Esophagus mucosa (tissue), 1 donor: ENCODE data around the gene LGI4. TPM values are rescaled to one million over a fixed set of nuclear protein-coding genes. Genes with fewer than 3 reads are reported as not detected.
A peak's percentile ranks its signal among the peaks of the same experiment; 100 is the strongest.

Experiments
- ATAC-seq: fragments of 200-7000 bp; cut with Tn5 transposase; one replicate; pipeline ENCODE4 v1.9.1; 2020
- total RNA-seq: library from RNA; stranded (reverse); gene quantifications from one replicate; pipeline ENCODE4 v1.2.4, GENCODE V29; 2023
- donor health status: DM: yes; HTN: yes; CAD: no.

The LGI4 gene
- 1.4 TPM for total RNA-seq

DNA sequence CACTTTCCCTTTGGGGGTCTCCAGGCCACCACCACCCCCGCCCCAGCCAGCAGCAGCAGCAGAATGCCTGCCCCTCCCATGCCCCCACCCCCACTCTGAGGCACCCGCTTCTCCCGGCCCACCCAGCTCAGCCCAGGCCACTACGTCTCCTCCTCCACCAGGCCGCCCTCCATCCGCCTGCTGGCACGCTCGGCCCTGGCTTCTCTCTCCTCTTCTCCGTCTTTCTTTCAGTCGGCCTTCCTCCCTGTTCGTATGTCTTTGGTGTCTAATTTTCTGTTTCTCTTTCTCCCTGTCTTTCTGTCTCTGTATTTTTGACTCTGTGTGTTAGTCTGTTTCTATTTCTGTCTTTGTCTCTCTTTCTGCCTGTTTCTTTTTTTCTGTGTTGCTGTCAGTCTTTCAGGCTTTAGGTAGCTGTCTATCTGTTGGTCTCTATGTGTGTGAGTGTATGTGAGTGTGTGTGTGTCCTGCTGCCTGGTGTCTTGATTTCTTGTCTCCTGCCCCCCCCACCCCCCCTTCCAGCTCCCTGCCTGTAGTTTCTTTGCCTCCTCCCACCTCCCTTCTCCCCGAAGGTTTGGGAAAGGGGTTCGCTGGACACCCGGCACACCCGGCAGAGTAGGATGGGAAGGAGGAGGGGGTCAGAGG lies at the start of gene LGI4:
LGI4 (minus strand) TSS at position 459 of the 642 bp plus-strand sequence; CDS start at position 80, 379 bp downstream.
- no peak for ATAC-seq

DNA sequence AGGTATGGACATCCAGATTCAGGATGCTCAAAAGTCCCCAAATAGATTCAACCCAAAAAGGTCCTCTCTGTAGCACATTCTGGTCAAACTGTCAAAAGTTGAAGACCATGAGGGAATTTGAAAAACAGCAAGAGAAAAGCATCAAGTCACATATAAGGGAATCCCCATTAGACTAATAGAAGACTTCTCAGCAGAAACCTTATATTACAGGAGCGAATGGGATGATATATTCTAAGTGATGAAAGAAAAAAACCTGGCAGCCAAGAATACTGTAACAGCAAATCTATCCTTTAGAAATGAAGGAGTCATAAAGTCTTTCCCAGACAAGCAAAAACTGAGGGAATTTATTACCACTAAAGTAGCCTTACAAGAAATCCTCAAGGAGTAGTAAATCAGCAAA lies 49.4 kb upstream of the LGI4 start:
- ATAC-seq, result no peak

DNA sequence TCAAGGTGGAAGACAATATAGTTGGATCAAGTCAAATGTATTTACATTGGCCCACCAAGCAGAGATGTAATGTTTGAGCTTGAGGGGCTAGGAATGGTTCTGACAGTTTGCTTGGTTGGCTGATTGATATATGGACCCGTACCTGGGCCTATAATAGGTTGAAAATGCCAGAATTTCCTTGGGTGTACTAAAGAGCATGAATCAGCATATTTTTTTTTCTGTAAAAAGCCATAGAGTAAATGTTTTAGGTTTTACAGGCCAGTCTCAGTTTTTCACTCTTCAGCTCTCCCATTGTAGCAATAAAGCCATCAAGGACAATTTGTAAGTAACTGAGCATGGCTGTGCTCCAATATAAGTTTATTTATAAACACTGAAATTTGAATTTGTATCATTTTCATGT lies 46.5 kb upstream of the LGI4 start:
- no peak for ATAC-seq

DNA sequence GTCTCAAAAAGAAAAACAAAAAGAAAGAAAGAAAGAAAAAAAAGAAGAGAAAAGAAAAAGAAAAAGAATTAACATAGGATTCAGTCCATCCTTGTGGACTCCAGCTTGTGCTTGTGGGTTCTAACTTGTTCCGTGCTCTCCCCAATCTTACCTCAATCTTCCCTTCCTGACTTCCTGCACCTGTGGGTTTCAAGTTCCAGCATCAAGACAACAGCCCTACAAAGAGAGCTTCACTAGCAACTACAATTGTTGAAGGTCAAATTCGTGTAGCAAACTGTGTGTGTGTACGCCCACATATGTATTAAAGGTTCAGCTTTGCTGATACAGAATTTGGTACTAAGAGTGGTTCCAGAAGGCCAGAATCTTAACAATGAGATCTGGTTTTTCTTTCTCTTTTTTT lies 45.0 kb upstream of the LGI4 start:
- no peak for ATAC-seq

DNA sequence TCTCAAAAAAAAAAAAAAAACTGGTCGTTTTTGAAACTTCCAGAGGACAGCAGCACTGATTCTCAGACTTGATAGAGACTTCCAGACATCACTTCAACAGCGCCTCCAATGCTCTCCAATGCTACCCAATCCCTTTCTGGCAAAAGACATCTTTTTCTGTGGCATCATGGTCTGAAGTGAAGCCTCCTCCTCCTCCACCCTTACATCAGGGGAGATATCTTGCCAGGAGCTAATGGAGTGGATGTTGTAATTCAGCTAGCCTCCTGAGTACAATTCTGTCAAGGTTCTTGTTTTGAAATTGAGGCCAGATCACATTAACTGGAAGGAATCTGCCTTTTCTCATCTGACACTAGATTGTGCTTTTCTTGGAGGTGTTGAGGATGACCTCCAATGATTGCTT lies 43.8 kb upstream of the LGI4 start:
- ATAC-seq, result no peak

DNA sequence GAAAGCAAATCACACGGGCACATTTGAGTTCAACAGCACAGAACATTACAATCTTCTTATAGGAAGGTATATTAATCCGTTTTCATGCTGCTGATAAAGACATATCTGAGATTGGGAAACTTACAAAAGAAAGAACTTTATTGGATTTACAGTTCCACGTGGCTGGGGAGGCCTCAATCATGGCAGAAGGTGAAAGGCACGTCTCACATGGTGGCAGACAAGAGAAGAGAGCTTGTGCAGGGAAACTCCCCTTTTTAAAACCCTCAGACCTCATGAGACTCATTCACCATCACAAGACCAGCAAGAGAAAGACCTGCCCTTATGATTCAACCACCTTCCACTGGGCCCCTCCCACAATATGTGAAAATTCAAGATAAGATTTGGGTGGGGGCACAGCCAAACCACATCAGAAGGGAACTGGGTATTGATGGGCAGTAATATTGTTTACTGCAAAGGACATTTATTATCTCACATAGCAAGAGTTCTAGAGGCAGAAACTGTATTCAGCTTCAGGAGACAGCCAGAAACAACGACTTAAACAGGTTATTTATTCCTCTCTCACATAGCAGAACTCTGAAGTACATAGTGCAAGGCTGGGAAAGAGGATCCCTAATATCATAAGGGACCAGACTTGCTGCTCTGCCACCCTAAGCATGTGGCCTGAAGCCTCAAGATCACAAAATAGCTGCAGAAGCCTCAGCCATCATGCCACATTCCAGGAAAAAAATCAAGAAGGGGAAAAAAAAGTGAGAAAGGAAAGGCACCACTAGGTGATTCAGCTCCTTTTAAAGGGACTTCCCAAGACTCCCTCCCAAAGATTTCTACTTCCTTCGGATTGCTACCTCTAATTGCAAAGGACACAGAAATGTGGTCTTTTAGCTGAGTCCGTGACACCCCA lies 42.8 kb upstream of the LGI4 start:
- ATAC-seq, result no peak

DNA sequence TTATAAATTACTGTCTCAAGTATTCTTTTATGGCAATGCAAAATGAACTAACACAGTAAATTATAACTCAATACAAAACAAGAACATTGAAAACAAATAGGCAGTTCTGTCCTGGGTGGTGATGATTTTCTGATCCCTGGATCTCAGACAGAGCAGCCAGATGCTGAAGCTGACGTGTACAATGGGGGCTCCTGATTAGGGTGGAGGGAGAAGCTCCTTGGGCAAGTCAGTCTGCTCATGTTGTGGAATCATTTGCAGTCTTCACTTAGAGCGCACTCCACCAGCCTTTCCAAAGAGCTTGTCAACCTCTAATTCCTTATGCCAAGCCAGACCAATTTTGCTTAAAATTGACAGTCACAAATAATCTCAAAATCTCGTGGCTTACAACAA lies 41.3 kb upstream of the LGI4 start:
- ATAC-seq, result no peak

DNA sequence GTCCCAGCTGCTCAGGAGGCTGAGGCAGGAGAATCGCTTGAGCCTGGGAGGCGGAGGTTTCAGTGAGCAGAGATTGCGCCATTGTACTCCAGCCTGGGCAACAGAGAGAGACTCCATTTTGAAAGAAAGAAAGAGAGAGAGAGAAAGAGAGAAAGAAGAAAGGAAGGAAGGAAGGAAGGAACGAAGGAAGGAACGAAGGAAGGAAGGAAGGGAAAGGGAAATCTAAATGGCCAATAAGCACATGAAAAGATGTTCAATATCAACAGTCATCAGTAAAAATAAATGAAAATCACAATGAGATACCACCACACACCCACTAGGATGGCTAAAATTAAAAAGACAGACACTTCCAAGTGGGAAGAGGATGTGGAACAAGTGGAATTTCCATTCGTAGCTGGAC lies 39.4 kb upstream of the LGI4 start:
- no peak for ATAC-seq

DNA sequence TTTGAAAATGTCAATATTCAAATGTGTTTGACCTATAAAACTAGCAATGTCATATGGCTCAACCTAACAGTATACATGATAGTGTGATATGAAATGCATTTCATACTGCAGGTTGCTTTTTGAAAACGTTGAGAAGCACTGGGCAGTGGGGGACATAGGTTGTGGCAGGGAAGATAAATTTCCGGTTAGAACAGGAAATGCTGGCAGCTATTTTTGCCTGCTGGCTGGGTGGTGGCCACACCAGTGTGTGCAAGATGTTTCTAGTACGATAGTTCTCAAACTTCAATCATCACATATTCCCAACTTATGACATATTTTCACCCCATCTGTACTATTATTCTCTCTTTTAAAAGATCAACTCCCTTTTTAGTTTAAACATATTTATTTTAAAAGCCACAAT lies 36.9 kb upstream of the LGI4 start:
- no peak for ATAC-seq

DNA sequence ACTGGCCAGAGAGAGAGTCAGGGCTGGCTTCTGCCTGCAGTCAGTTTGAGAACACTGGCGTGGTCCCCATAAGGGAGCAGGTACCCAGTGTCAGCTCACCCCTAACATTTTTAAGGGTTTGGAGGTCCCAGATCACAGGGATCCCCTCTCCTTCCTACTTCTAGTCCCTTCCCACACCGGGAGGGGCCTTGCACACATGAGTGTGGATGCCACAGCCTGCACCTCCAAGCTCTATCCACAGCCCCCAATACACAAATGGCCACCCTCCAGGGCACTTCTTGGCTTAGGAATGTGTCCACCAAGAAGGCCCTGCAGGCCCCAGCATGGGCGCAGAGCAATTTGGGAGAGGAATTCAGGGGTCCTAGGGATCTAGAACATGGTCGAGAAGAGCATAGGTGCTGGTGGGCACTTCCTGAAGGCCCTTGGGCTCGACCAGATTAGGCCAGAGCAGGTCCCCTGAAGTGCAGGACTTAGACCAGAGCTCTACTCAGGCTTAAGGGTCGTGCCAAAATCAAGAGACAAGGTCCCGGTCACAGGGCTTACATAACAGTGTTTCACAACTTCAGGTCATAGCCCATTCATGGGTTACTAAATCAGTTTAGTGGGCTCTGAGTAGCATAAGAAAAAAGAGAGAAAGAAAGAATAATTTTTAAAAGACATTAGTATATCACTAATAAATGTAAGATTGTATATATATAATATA lies 35.7 kb upstream of the LGI4 start:
- ATAC-seq, result no peak

DNA sequence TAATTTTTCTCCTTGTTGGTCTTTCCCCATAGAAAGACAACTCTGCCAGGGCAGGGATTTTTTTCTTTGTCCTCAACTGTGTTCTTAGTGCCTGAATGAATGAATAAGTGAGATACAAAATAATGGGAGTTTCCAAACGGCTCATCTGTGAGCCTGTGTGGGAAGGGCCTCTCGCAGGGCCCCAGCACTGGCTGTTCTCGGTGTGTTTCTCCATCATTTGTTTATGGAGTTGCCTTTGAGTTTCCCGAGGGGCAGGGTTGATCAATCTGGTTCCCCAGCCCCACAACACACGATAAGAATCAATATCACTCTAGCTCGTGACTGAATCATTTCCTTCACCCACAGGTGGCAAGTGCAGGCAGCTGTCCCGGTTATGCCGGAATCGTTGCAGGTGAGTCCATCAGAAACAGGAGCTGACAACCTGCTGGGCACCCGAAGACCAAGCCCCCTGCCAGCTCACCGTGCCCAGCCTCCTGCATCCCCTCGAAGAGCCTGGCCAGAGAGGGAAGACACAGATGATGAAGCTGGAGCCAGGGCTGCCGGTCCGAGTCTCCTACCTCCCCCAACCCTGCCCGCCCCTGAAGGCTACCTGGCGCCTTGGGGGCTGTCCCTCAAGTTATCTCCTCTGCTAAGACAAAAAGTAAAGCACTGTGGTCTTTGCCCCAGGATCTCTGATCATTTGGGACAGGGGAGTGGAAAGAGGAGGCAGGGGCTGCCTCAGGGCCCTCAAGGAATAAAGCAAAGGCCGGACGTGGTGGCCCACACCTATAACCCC lies 34.5 kb upstream of the LGI4 start:
- no peak for ATAC-seq

DNA sequence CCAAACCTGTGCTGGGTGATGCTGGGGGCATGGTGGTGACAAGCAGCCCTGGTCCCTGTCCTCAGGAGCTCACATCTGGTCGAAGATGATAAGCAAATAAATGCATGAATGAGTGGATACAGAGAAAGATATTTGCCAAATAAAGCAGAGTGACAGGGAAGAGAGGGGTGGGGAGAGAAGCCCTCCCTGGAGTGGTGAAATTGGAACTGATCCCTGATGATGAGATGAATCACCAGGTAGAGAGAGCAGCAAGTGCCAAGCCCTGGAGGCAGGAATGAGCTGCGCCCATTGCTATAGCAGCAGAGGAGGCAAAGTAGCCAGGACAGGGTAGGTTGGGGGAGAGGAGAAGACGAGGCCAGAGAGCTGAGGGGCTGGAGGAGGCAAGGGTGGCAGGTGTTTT lies 33.3 kb upstream of the LGI4 start:
- ATAC-seq, result peak; percentile 55

DNA sequence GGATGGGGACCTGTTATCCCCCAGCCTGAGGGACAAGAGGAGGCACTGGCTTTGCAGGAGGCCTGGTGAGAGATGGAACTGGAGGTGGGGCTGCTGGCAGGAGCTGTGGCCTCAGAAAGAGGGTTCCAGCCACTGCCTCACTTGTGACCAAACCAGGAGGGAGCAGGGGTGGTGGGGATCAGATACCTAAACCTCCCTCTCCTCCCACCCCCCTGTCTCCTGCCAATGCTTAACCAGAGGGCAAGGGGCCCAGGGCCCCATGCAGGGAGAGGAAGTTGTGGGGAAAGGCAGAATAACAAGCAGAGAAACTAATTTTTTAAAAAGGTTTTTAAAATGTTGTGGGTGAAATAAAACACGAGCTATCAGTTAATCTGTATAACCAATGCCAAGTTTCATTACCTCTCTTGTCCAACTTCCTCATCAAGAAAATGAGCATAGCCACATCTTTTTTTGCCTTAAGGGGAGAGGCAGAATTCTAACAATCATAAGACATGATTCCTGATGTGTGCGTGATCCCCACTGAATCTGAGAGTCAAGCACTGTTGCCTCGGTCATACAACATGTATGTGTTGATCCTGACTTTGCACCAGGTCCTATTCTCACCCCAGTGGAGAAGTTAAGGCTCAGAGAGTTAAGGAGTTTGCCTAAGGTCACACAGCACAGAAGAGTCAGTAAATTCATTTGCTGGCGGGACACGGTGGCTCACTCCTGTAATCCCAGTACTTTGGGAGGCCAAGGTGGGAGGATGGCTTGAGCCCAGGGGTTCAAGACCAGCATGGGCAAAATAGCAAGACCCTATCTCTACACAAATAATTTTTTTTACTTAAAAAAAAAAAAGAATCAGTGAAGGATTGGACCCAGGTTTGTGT lies 32.6 kb upstream of the LGI4 start:
- ATAC-seq, result no peak

DNA sequence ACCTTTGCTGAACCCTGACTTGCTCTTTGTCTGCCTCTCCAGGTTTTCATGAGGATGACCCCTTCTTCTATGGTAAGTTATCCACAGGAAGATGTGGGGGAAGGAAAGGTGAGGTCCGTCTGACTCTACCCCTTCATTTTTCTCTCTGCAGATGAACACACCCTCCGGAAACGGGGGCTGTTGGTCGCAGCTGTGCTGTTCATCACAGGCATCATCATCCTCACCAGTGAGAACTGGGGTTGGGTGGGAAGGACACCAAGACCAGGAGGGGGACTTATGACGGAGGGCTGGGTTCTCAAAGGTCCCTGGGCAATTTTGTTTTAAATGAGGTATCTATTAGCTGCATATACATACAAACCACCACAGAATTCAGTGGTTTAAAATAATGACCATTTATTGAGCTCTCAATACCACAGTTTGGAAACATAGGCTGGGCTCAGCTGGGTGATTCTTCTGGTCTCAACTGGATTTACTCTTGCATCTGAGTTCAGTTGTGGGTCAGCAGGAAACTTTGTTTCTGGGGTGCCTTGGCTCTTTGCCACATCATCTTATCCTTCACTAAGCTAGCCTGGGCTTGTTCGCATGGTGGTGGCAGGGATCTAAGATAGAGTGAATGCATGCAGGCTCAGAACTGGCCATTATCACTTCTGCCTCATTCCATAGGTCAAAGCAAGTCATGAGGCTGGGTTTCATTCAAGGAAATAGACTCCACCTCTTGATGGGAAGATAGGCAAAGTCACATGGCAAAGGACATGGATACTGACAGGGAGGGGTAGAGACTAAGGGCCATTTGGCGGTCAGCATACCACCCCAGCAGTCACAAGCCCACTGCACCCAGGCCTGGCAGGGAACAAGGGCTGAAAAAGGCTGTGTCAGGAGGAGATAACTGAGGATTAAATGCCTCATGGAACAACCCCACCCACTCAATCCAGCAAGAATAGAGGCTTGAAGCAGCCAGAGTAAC lies 31.5 kb upstream of the LGI4 start:
- peak; percentile 40 for ATAC-seq

DNA sequence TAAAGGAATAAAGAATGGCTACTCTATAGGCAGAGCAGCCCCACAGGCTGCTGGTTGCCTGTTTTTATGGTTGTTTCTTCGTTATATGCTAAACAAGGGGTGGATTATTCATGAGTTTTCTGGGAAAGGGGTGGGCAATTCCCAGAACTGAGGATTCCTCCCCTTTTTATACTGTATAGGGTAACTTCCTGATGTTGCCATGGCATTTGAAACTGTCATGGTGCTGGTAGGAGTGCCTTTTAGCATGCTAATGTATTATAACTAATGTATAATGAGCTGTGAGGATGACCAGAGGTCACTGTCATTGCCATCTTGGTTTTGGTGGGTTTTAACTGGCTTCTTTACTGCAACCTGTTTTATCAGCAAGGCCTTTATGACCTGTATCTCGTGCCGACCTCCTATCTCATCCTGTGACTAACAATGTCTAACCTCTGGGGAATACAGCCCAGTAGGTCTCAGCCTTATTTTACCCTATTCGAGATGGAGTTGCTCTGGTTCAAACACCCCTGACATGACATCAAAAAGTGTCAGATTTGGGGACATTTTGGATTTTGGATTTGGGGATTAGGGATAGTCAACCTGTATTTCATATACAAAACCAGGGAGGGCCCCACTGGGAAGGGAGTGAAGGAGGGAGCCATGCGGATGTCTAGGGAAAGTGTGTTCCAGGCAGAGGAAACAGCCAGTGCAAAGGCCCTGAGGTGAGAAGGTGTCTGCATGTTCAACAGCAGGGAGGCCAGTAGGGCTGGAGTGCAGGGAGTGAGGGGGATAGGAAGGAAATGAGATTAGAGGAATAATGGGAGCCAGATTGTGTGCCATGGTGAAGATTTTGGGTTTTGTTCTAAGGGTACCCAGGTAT lies 30.6 kb upstream of the LGI4 start:
- ATAC-seq, result no peak

DNA sequence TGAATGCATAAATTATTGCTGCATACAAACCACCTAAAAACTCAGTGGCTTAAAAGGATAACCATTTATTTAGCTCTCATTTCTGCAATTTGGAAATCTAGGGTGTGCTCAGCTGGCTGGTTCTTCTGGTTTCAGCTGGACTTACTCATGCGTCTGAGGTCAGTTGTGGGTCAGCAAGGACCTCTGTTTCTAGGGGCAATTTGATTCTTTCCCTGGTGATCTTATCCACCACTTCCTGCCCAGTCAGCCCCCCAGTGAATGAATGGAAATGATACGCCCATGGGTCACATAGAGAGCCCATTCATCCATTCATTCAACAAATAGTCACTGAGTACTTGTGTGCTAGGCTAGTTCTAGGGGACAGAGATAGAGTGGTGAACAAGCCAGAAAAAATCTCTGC lies 29.6 kb upstream of the LGI4 start:
- ATAC-seq, result peak; percentile 35

DNA sequence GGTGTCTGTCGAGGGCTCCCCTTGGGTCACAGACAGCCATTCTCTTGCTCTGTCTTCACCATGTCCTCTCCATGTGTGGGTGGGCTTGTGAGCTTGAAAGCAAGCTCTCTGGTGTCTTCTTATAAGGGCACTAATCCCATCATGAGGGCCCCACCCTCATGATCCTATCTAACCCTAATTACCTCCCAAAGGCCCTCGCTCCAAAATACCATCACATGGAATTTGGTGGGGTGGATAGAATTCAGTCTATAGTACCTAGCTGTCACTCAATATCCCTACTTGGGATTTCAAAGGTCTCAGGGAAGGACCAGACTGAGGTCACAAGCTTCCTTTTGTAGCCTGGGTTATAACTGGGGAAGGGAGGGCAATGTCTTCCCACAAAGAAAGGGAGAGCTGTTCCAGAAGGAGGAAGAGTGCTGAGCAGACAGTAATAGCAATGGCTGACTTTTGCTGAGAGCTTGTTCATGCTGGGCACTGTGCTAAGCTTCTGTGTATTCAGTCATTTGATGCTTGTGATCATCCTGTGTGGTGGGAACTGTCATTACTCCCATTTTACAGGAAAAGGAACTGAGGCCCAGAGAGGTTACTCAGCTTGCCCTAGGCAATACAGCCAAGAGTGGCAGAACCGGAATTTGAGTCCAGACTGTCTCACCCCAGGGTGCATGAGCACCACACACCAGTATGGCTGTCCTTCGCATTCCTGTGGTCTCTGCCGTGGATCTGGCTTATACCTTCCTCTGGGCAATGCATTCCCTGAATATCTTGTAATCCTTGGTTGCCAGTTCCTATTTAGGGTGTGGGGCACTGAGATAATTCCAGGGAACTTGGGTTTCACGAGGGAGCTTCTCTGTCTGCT lies 27.8 kb upstream of the LGI4 start:
- peak; percentile 89 for ATAC-seq

DNA sequence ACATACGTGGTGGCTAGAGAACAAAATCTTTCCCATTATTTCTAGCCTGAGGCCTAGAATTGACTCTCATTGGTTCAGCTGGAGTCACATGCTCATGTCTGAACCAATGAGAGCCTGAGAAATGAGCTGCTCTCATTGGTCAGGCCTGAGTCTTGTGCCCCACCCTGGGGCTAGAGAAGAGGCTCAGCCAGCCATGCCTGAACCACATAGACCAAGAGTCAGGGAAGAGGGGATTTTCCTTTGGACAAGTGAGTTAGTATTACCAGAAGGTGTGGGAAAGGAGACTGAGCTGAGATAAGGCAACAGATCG lies 26.5 kb upstream of the LGI4 start:
- ATAC-seq, result no peak
